Right lobe of liver (tissue), 6 donors: ENCODE results near the gene STXBP2. TPM values are rescaled to one million over a fixed set of nuclear protein-coding genes. Genes with fewer than 3 reads are reported as not detected.

Experiments
- ATAC-seq, 4 donors: fragments of 200-7000 bp; cut with Tn5 transposase; one replicate each; pipeline ENCODE4 v1.9.1; 2020; ENCODE audit warnings: mild to moderate bottlenecking in 4 of 4, moderate library complexity in 4 of 4
- DNase-seq, 3 donors: peaks; one replicate each; pipeline ENCODE4 v3.0.0-alpha.2; 2020
- H3K27ac ChIP-seq, 3 donors: fragments of 200-600 bp; one replicate each; pipeline ENCODE4 v1.8.0; 2022
- H3K27me3 ChIP-seq, 2 donors: fragments of 200-600 bp; one replicate each; pipeline ENCODE4 v1.8.0; 2022
- H3K36me3 ChIP-seq, 4 donors: fragments of 200-600 bp; sonication (generic) in 1 of 4; one replicate each; pipeline versions ENCODE4 v1.5.1 to v1.8.0; 2017 to 2022; ENCODE audit warnings: control low read depth in 1 of 4
- H3K4me1 ChIP-seq, 4 donors: fragments of 200-600 bp; sonication (generic) in 1 of 4; one replicate each; pipeline versions ENCODE4 v1.5.1 to v1.8.0; 2017 to 2022; ENCODE audit warnings: control low read depth in 1 of 4
- H3K4me3 ChIP-seq, 3 donors: fragments of 200-600 bp; one replicate each; pipeline ENCODE4 v1.8.0; 2022
- H3K9me3 ChIP-seq, 4 donors: fragments of 200-600 bp; sonication (generic) in 1 of 4; one replicate each; pipeline versions ENCODE4 v1.5.1 to v1.8.0; 2017 to 2022; ENCODE audit warnings: control low read depth in 1 of 4
- CTCF ChIP-seq, 4 donors: fragments of 200-600 bp in 3 of 4; fragments of 450-650 bp in 1 of 4; IDR thresholded peaks; one replicate each; pipeline versions ENCODE4 v1.5.1 to v1.8.0; 2016 to 2022; ENCODE audit warnings: antibody characterized with exemption in 4 of 4, mild to moderate bottlenecking in 2 of 4
- POLR2A ChIP-seq: fragments of 450-650 bp; IDR thresholded peaks from one replicate; pipeline ENCODE4 v1.6.1; 2017; ENCODE audit warnings: antibody characterized with exemption, mild to moderate bottlenecking
- WGBS: methylation state at CpG from one replicate; pipeline ENCODE4 v1.1.6; 2018; ENCODE audit warnings: low coverage, low lambda C conversion rate; ENCODE audit not compliant: insufficient coverage; ENCODE audit errors: missing lambda C conversion rate; 5-methylcytosine and 5-hydroxymethylcytosine counted together
- intact Hi-C, 2 donors: fragments of 100-400 bp; cut with DNase I; formaldehyde crosslinking; loops; one replicate each; pipeline versions ENCODE4 v1.11.2 to v1.14.1; 2022
- long read RNA-seq: library from polyadenylated mRNA; unstranded; transcript quantifications from one replicate; pipeline ENCODE4 v2.0.0, GENCODE V29; 2019
- total RNA-seq, 6 experiments: library from RNA; depleted of rRNA in 2 of 6; stranded (reverse); fragments of >200 nt in 2 of 6; fragmentation: NEBNext Ultra II Directional in 3 of 6; extraction: Animal tissue kit (Norgen Biotek cat#: 25700) in 3 of 6; gene quantifications; one replicate each; pipeline versions ENCODE4 v1.1.0 to v1.2.4, GENCODE V29; 2016 to 2023
- donor health status: DM: no; HTN: yes; CAD: no.
- donor health status: DM: no; HTN: no; CAD: no.
- donor health status: DM: no; HTN: no; CAD: no.
- donor health status: DM: no; HTN: yes; CAD: no.
- donor health status: DM: no; HTN: yes; CAD: no.

STXBP2 gene
- 10 to 100 TPM; 27.5 to 45.7 (median 39.1) TPM for total RNA-seq
- long read RNA-seq, partial matches to known transcripts = 1 of 3 reads
- long read RNA-seq, other reads (novel, unspliced or antisense) = 0 of 3 reads

GRCh38 chr19:7636691-7637373 lies at the start of gene STXBP2:
Gene STXBP2, plus strand, starts transcription at chr19:7637110. Its CDS starts 40 bp downstream, at chr19:7637150.
- H3K4me3 ChIP-seq = peak within 1 kb of the TSS; percentile 77 to 82 (median 79)
- H3K36me3 ChIP-seq = no peaks in the 10 kb centered on the region
- no peaks in the 10 kb centered on the region for H3K27me3 ChIP-seq
- H3K4me1 ChIP-seq = peaks cover 0 to 4% (median 0%) of the 10 kb centered on the region in 4 donors
- H3K27ac ChIP-seq = peak within 1 kb of the TSS; percentile 72 to 86 (median 77)
- TF ChIP-seq CTCF (IDR thresholded peaks at IDR 0.05) (peak in 1 of 4 donors; percentile 36), POLR2A (peak; percentile 45)
- DNase-seq (peak; percentile 88 to 90 (median 89)), ATAC-seq (peak; percentile 92 to 98 (median 96))
- 8% methylated on average over 11 of the region's 61 CpGs for WGBS
- no peaks in the 10 kb centered on the region for H3K9me3 ChIP-seq
- intact Hi-C loops = no loop called here

GRCh38 chr19:7589822-7590221 lies 47.1 kb upstream of the STXBP2 start:
- 86% methylated on average over 7 of the region's 7 CpGs for WGBS
- no peak for DNase-seq
- Histone ChIP-seq H3K36me3 (no peaks in the 10 kb centered on the region), H3K4me1 (no peaks in the 10 kb centered on the region), H3K27ac (no peak overlapping the region), H3K9me3 (no peaks in the 10 kb centered on the region), H3K27me3 (no peaks in the 10 kb centered on the region), H3K4me3 (no peak overlapping the region)
- no peak for ATAC-seq
- intact Hi-C loops = no loop called here
- no peak for TF ChIP-seq POLR2A
- TF ChIP-seq CTCF (IDR thresholded peaks at IDR 0.05) = no peak

GRCh38 chr19:7590256-7590655 lies 46.7 kb upstream of the STXBP2 start:
- H3K36me3 ChIP-seq = no peaks in the 10 kb centered on the region
- no peak for TF ChIP-seq CTCF (IDR thresholded peaks at IDR 0.05)
- TF ChIP-seq POLR2A = no peak
- no peaks in the 10 kb centered on the region for H3K27me3 ChIP-seq
- no peaks in the 10 kb centered on the region for H3K9me3 ChIP-seq
- no CpG with 5 or more reads among the region's 8 CpGs for WGBS
- H3K4me1 ChIP-seq = no peaks in the 10 kb centered on the region
- intact Hi-C loops = no loop called here
- ATAC-seq = peak in 1 of 4 donors; percentile 44
- H3K27ac ChIP-seq = no peak overlapping the region
- H3K4me3 ChIP-seq = no peak overlapping the region
- DNase-seq = no peak

GRCh38 chr19:7595466-7596133 lies 41.3 kb upstream of the STXBP2 start, which contains the start of gene CAMSAP3:
Gene CAMSAP3, plus strand, starts transcription at chr19:7595863. Its CDS starts 140 bp downstream, at chr19:7596003.
- ATAC-seq = peak; percentile 81 to 93 (median 86)
- no peaks in the 10 kb centered on the region for H3K27me3 ChIP-seq
- H3K27ac ChIP-seq = no peak within 1 kb of the TSS
- WGBS = 0% methylated on average over 24 of the region's 78 CpGs
- no peak for TF ChIP-seq POLR2A
- no peak for TF ChIP-seq CTCF (IDR thresholded peaks at IDR 0.05)
- intact Hi-C loops = no loop called here
- no peaks in the 10 kb centered on the region for H3K36me3 ChIP-seq
- H3K4me3 ChIP-seq = peak within 1 kb of the TSS; percentile 55 to 71 (median 66)
- peaks cover 0 to 9% (median 0%) of the 10 kb centered on the region in 4 donors for H3K4me1 ChIP-seq
- DNase-seq = peak; percentile 57 to 70 (median 68)
- no peaks in the 10 kb centered on the region for H3K9me3 ChIP-seq
